Esophagus muscularis mucosa (tissue), 4 donors: Measurements from ENCODE around the gene HAUS1. TPM values are rescaled to one million over a fixed set of nuclear protein-coding genes. Genes with fewer than 3 reads are reported as not detected.

ENCODE experiments used
- DNase-seq: peaks from one replicate; pipeline ENCODE4 v3.0.0-alpha.2; 2017; ENCODE audit errors: extremely low spot score
- H3K27ac ChIP-seq, 4 donors: fragments of 200-600 bp; sonication (generic); replicated peaks in 1 of 4; 1 replicate in 3 of 4; 2 replicates in 1 of 4; pipeline ENCODE4 v1.5.1; 2016 to 2019; ENCODE audit warnings: mild to moderate bottlenecking in 1 of 4
- H3K27me3 ChIP-seq, 4 donors: fragments of 200-600 bp; sonication (generic); one replicate each; pipeline versions ENCODE4 v1.5.1 to v1.6.0; 2016 to 2019
- H3K36me3 ChIP-seq, 4 donors: fragments of 200-600 bp; sonication (generic); one replicate each; pipeline ENCODE4 v1.5.1; 2016 to 2019
- H3K4me1 ChIP-seq, 4 donors: fragments of 200-600 bp; sonication (generic); one replicate each; pipeline ENCODE4 v1.5.1; 2016 to 2019
- H3K4me3 ChIP-seq, 4 donors: fragments of 200-600 bp; sonication (generic); 1 replicate in 2 of 4; 2 replicates in 2 of 4; pipeline ENCODE4 v1.5.1; 2016 to 2019; ENCODE audit warnings: mild to moderate bottlenecking in 4 of 4, moderate library complexity in 1 of 4
- H3K9me3 ChIP-seq, 4 donors: fragments of 200-600 bp; sonication (generic); 1 replicate in 3 of 4; 2 replicates in 1 of 4; pipeline ENCODE4 v1.5.1; 2016 to 2019
- EP300 ChIP-seq: sonication (generic); formaldehyde crosslinking; IDR thresholded peaks from one replicate; pipeline ENCODE4 v1.6.1; 2017; ENCODE audit warnings: antibody characterized with exemption
- POLR2A ChIP-seq: fragments of 450-650 bp; IDR thresholded peaks from one replicate; pipeline ENCODE4 v1.6.1; 2017; ENCODE audit warnings: antibody characterized with exemption, moderate library complexity, mild to moderate bottlenecking, low read depth
- POLR2AphosphoS5 ChIP-seq, 2 donors: sonication (generic); formaldehyde crosslinking; IDR thresholded peaks; one replicate each; pipeline ENCODE4 v1.6.1; 2017; ENCODE audit warnings: antibody characterized with exemption in 2 of 2
- WGBS: methylation state at CpG from one replicate; pipeline ENCODE4 v1.1.5; 2018; 5-methylcytosine and 5-hydroxymethylcytosine counted together
- intact Hi-C: fragments of 100-400 bp; cut with DNase I; formaldehyde crosslinking; loops from one replicate; pipeline ENCODE4 v1.15.1; 2023
- small RNA-seq, 3 donors: library from RNA; depleted of rRNA; stranded (forward); fragments of <200 nt; gene quantifications; one replicate each; pipeline ENCODE3, GENCODE V24; 2016
- total RNA-seq, 4 donors: library from RNA; depleted of rRNA; stranded (reverse); fragments of >200 nt; gene quantifications; one replicate each; pipeline versions ENCODE4 v1.1.0 to v1.2.1, GENCODE V29; 2016
- TF ChIP-seq, protein P1 (sequence below), 3 experiments: fragments of 200-600 bp in 2 of 3; fragments of 450-650 bp in 1 of 3; sonication (generic) in 2 of 3; IDR thresholded peaks; one replicate each; pipeline ENCODE4 v1.5.1; 2017 to 2019; ENCODE audit warnings: antibody characterized with exemption in 3 of 3, mild to moderate bottlenecking in 2 of 3, moderate library complexity in 1 of 3

The HAUS1 gene
- total RNA-seq, 4 donors from 2014 or later, result 31.9 to 48.3 (median 34.8) TPM

DNA sequence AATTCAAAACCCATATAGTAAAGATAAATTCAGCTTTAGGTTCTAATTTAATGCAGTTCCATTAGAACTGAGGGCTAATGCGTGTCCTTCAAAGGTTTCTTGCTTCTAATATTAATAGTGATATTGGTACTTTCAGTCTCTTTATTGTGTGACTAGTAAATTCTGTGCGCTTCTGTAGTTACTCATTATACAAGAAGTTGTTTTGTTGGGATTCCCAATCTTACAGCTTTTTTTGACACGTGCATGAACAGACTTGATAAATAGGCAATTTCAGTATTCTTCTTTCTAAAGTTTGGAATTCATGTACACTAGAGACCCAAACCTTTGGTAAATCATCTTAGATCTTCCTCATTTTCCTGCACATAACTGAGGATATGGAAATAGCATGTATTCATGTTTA, 71.8 kb downstream of the HAUS1 start:
- no peak for DNase-seq
- no peaks in the 10 kb centered on the region for H3K27me3 ChIP-seq
- no peaks in the 10 kb centered on the region for H3K9me3 ChIP-seq
- H3K27ac ChIP-seq, result no peak overlapping the region
- no peaks in the 10 kb centered on the region for H3K36me3 ChIP-seq
- intact Hi-C loops, result loop anchor here (10.0 kb wide), 2 partner anchors 159 to 309 kb away; a partner anchor contains a TSS
- peaks cover 29 to 43% (median 39%) of the 10 kb centered on the region in 4 donors for H3K4me1 ChIP-seq
- 90% methylated on average over 3 of the region's 3 CpGs for WGBS
- H3K4me3 ChIP-seq, result peak overlapping the region in 2 of 4 donors; percentile 94 to 100
- TF ChIP-seq, protein P1, sequence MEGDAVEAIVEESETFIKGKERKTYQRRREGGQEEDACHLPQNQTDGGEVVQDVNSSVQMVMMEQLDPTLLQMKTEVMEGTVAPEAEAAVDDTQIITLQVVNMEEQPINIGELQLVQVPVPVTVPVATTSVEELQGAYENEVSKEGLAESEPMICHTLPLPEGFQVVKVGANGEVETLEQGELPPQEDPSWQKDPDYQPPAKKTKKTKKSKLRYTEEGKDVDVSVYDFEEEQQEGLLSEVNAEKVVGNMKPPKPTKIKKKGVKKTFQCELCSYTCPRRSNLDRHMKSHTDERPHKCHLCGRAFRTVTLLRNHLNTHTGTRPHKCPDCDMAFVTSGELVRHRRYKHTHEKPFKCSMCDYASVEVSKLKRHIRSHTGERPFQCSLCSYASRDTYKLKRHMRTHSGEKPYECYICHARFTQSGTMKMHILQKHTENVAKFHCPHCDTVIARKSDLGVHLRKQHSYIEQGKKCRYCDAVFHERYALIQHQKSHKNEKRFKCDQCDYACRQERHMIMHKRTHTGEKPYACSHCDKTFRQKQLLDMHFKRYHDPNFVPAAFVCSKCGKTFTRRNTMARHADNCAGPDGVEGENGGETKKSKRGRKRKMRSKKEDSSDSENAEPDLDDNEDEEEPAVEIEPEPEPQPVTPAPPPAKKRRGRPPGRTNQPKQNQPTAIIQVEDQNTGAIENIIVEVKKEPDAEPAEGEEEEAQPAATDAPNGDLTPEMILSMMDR (IDR thresholded peaks at IDR 0.05), result no peak
- no peak for TF ChIP-seq POLR2A
- TF ChIP-seq POLR2AphosphoS5 (IDR thresholded peaks at IDR 0.05), result no peak
- TF ChIP-seq EP300, result no peak

Small RNA genes within 50 kb of the gene (small RNA-seq; reads per million reads assigned to genes)
- gene RNU6-1278P (0 reads per million in 3 donors), gene RNY4P37 (0 reads per million in 3 donors)

Other genes starting within 250 kb of the HAUS1 start
- 10 to 100 TPM; 20.4 to 34.3 (median 28.2) TPM for gene EPG5, start 137.1 kb upstream of the HAUS1 start, total RNA-seq
- gene PSTPIP2, start 32.1 kb upstream of the HAUS1 start, total RNA-seq, result 10 to 100 TPM in 1 of 4 donors, 1 to 10 TPM in 3; 5.6 to 10.8 (median 7.3) TPM
- gene ATP5F1A, start 6.1 kb upstream of the HAUS1 start, total RNA-seq, result 100 to 1,000 TPM; 417 to 545 (median 470) TPM